GM20000 (cell line): ENCODE results near the gene IMP4.

Experiments
- DNase-seq: peaks from one replicate; pipeline ENCODE4 v3.0.0; 2012; ENCODE audit warnings: low spot score
- CTCF ChIP-seq: IDR thresholded peaks from 2 replicates; pipeline ENCODE4 v1.5.1; 2012; ENCODE audit warnings: mild to moderate bottlenecking, control low read depth; ENCODE audit errors: extremely low read depth, missing control alignments

Gene IMP4

GRCh38 chr2:130378898-130379214, 36.2 kb downstream of the IMP4 start:
- DNase-seq, result no peak

GRCh38 chr2:130380096-130380934, 37.6 kb downstream of the IMP4 start:
- TF ChIP-seq CTCF, result no peak

More at GRCh38 chr2:130378898-130379214, 36.2 kb downstream of the IMP4 start:
- TF ChIP-seq CTCF, result no peak

GRCh38 chr2:130381145-130381544, 38.4 kb downstream of the IMP4 start:
- no peak for DNase-seq
- no peak for TF ChIP-seq CTCF

More at GRCh38 chr2:130380096-130380934, 37.6 kb downstream of the IMP4 start:
- no peak for DNase-seq

GRCh38 chr2:130381619-130382018, 38.9 kb downstream of the IMP4 start:
- no peak for DNase-seq
- TF ChIP-seq CTCF, result no peak

GRCh38 chr2:130382313-130382917, 39.7 kb downstream of the IMP4 start:
- DNase-seq, result no peak
- TF ChIP-seq CTCF, result no peak

GRCh38 chr2:130385709-130386108, 43.0 kb downstream of the IMP4 start:
- no peak for DNase-seq
- TF ChIP-seq CTCF, result no peak

- no peak for TF ChIP-seq CTCF
- no peak for DNase-seq
Observed at GRCh38 chr2:130387071-130387400, 44.3 kb downstream of the IMP4 start.
